ENCODE measurements around the gene NISCH.

GRCh38 chr3:52516509-52517195 is 61.2 kb downstream of the NISCH start:
- TF ChIP-seq CTCF (conservative IDR thresholded peaks at IDR 0.05 in 1 of 2, IDR thresholded peaks at IDR 0.05 in 1 of 2; ENCODE audit: low read depth in 1 of 2, low read length in 2 of 2), result no peak
- TF ChIP-seq EZH2 (IDR thresholded peaks at IDR 0.05; ENCODE audit: low read length, missing control alignments), result no peak
